Measurements from ENCODE around the gene TBXAS1. TPM values are rescaled to one million over a fixed set of nuclear protein-coding genes. Genes with fewer than 3 reads are reported as not detected.

The TBXAS1 gene
- total and polyA plus RNA-seq, 3 experiments from 2014 or later = 1.7 to 2.9 (median 2.1) TPM

DNA sequence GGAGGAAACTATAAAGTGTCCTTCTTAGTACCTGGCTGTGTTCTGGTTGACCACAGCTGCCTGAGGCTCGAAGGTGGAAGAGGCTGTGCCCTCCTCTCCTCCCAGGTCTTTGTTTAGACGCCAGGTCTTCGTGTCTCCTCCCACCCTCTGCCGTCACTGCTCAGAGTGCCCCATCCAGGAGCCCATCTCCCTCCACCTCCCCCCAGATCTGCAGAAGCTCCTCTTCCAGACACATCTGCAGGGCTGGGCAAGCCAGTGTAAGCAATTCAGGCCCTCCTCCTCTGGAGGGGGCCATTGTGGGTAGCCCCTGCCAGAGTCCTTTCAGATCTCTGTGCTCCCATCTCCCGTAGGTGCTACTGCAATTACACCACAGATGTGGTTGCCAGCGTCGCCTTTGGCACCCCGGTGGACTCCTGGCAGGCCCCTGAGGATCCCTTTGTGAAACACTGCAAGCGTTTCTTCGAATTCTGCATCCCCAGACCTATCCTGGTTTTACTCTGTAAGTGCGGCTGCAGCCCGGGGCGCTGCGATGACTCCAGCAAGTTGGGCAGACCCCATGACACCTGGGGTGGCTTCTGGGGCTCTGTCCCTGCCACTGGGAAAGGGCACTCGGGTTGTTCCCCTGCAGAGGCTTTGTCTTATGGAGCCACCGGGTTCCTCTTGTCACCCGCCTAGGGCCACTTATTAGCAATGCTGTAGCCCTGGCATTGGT, 126.2 kb downstream of the TBXAS1 start:
- Histone ChIP-seq H3K4me1 (ENCODE audit: insufficient read depth, low read length) (no peaks in the 10 kb centered on the region), H3K27ac (ENCODE audit: low read depth, low read length) (no peak overlapping the region), H3K27me3 (ENCODE audit: insufficient read depth, low read length, poor library complexity, severe bottlenecking) (no peaks in the 10 kb centered on the region), H3K4me3 (ENCODE audit: low read length) (no peak overlapping the region), H3K36me3 (ENCODE audit: insufficient read depth, low read length) (no peaks in the 10 kb centered on the region), H3K9me3 (ENCODE audit: low read length) (no peaks in the 10 kb centered on the region)
- peak overlapping the region in 1 of 8 donors; percentile 10 for H3K27ac Mint-ChIP-seq
- ChIA-PET CTCF (interaction anchor here (1.0 kb wide), 1 partner anchor 309 kb away, joined by 3 read pairs; no protein-coding TSS in a partner anchor), POLR2A (no interaction called here)
- peaks cover 2 to 5% of the 10 kb centered on the region in 2 donors for H3K27me3 Mint-ChIP-seq
- H3K9me3 Mint-ChIP-seq = no peaks in the 10 kb centered on the region
- no peak overlapping the region for H3K4me3 Mint-ChIP-seq
- H3K4me1 Mint-ChIP-seq = no peaks in the 10 kb centered on the region
- peaks cover 0 to 2% (median 0%) of the 10 kb centered on the region in 3 donors for H3K36me3 Mint-ChIP-seq
- DNase-seq = no peak

DNA sequence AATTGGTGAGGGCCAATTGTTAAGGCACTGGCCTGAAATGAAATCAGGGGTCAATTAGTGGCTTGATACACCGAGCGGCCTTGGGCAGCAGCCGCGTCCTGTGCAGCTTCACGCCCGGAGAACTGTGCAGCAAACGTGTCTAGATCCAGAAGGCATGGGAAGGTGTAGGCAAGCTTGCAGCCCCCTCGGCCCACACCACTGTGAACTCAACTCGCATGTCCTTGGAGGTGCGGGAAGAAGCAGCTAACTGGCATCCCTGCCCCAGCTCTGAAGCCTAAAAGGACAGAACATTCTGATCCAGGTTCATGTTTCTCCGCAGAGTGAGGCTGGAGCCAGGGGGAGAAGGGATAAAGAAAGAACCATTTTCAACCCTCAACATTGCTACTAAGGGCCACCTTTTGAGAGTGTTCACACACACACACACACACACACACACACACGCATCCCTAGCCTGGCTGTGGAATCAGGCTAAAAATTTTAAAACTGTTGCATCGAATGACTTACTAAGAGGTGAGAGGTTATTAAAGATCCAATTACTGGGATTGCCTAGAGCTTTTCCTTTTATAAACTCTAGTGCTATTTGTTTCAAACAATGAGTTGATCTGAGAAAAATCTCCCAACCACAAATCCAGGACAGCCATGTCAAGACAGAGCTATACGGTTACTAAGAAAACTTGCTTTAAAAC, 129.7 kb downstream of the TBXAS1 start:
- no peaks in the 10 kb centered on the region for H3K4me1 Mint-ChIP-seq

DNA sequence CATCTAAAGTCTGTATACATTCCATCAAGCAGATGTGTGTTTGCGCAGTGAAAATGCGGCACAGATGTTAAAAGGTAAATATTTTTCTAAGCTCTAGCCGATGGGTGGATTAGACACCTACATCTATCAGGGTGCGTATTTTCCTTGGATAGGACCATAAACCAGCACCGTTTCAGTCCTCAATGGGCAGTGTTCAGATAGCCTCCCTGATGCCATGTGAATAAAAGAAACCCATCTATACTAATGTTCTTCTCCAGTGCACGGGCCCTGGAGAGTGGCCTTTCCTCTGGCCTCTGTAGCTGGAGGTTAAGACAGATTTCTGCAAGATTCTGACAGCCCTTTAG, 130.2 kb downstream of the TBXAS1 start:
- Mint-ChIP-seq H3K27ac (peak overlapping the region in 1 of 8 donors; percentile 67), H3K9me3 (no peaks in the 10 kb centered on the region), H3K27me3 (peaks cover 0 to 6% of the 10 kb centered on the region in 2 donors), H3K4me1 (no peaks in the 10 kb centered on the region), H3K36me3 (peaks cover 0 to 2% (median 0%) of the 10 kb centered on the region in 3 donors), H3K4me3 (no peak overlapping the region)
- ChIA-PET CTCF (interaction anchor here (0.9 to 1.1 kb wide), 2 partner anchors 9 to 22 kb away, joined by 3 read pairs; no protein-coding TSS in a partner anchor), POLR2A (no interaction called here)
- DNase-seq = no peak
- Histone ChIP-seq H3K4me3 (ENCODE audit: low read length) (no peak overlapping the region), H3K36me3 (ENCODE audit: insufficient read depth, low read length) (no peaks in the 10 kb centered on the region), H3K4me1 (ENCODE audit: insufficient read depth, low read length) (no peaks in the 10 kb centered on the region), H3K9me3 (ENCODE audit: low read length) (no peaks in the 10 kb centered on the region), H3K27ac (ENCODE audit: low read depth, low read length) (no peak overlapping the region), H3K27me3 (ENCODE audit: insufficient read depth, low read length, poor library complexity, severe bottlenecking) (no peaks in the 10 kb centered on the region)

More for the DNA sequence above, 129.7 kb downstream of the TBXAS1 start:
- no peaks in the 10 kb centered on the region for H3K4me1 ChIP-seq (ENCODE audit: insufficient read depth, low read length)
- ChIA-PET CTCF (interaction anchor here (0.9 to 1.1 kb wide), 2 partner anchors 9 to 22 kb away, joined by 3 read pairs; no protein-coding TSS in a partner anchor), POLR2A (no interaction called here)
- H3K9me3 ChIP-seq (ENCODE audit: low read length) = no peaks in the 10 kb centered on the region
- H3K27ac ChIP-seq (ENCODE audit: low read depth, low read length) = no peak overlapping the region
- peaks cover 0 to 6% of the 10 kb centered on the region in 2 donors for H3K27me3 Mint-ChIP-seq
- peaks cover 0 to 2% (median 0%) of the 10 kb centered on the region in 3 donors for H3K36me3 Mint-ChIP-seq
- H3K4me3 Mint-ChIP-seq = no peak overlapping the region
- H3K27ac Mint-ChIP-seq = no peak overlapping the region
- DNase-seq = no peak
- no peaks in the 10 kb centered on the region for H3K9me3 Mint-ChIP-seq
- no peak overlapping the region for H3K4me3 ChIP-seq (ENCODE audit: low read length)
- no peaks in the 10 kb centered on the region for H3K36me3 ChIP-seq (ENCODE audit: insufficient read depth, low read length)
- H3K27me3 ChIP-seq (ENCODE audit: insufficient read depth, low read length, poor library complexity, severe bottlenecking) = no peaks in the 10 kb centered on the region

DNA sequence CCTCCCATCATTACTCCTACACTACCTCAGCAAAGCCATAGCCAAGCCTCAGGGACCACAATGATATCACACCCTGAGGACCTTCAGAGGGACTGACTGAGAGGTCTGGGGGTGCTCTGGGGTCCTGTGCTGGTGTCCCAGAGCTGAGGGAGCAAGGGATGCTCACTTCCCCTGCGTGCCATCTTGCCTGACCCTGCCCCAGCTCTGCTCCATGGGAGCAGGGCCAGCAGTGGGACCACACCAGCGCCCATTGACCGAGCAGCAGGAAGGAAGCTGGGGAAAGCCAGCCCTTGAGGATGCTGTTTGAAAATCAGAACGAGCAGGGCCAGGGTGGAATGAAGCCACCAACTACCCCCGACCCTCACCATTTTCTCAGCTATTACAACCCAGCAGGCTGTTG, 130.7 kb downstream of the TBXAS1 start:
- H3K9me3 Mint-ChIP-seq = no peaks in the 10 kb centered on the region
- no peaks in the 10 kb centered on the region for H3K4me1 Mint-ChIP-seq
- Histone ChIP-seq H3K4me1 (ENCODE audit: insufficient read depth, low read length) (no peaks in the 10 kb centered on the region), H3K4me3 (ENCODE audit: low read length) (no peak overlapping the region), H3K36me3 (ENCODE audit: insufficient read depth, low read length) (no peaks in the 10 kb centered on the region), H3K9me3 (ENCODE audit: low read length) (no peaks in the 10 kb centered on the region), H3K27me3 (ENCODE audit: insufficient read depth, low read length, poor library complexity, severe bottlenecking) (no peaks in the 10 kb centered on the region), H3K27ac (ENCODE audit: low read depth, low read length) (no peak overlapping the region)
- H3K27ac Mint-ChIP-seq = peak overlapping the region in 1 of 8 donors; percentile 67
- ChIA-PET CTCF (interaction anchor here (1.1 kb wide), 1 partner anchor 9 kb away, joined by 3 read pairs; no protein-coding TSS in a partner anchor), POLR2A (no interaction called here)
- peaks cover 0 to 6% of the 10 kb centered on the region in 2 donors for H3K27me3 Mint-ChIP-seq
- H3K4me3 Mint-ChIP-seq = no peak overlapping the region
- H3K36me3 Mint-ChIP-seq = peaks cover 0 to 2% (median 0%) of the 10 kb centered on the region in 3 donors
- no peak for DNase-seq

DNA sequence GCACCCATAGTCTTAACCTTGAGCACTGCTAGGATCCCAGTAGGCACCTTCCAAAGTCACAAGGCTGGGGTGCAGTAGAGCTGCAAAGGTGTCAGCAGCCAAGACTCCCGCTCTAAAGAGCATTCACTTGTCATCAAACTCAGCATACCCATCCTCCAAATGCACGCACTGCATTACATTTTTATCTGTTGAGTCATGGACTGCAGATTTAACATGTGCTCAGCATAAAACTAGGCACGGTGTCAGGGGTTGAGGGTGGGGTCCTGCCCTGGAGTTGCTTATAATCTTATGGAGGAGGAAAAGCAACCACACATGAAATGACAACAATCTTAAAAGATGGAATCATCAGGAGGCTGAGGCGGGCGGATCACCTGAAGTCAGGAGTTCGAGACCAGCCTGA, 131.1 kb downstream of the TBXAS1 start:
- Mint-ChIP-seq H3K27me3 (peaks cover 0 to 6% of the 10 kb centered on the region in 2 donors), H3K36me3 (peaks cover 0 to 2% (median 0%) of the 10 kb centered on the region in 3 donors), H3K9me3 (no peaks in the 10 kb centered on the region), H3K4me1 (no peaks in the 10 kb centered on the region), H3K27ac (peak overlapping the region in 1 of 8 donors; percentile 64), H3K4me3 (no peak overlapping the region)
- H3K4me3 ChIP-seq (ENCODE audit: low read length) = no peak overlapping the region
- no peak overlapping the region for H3K27ac ChIP-seq (ENCODE audit: low read depth, low read length)
- ChIA-PET POLR2A (no interaction called here), CTCF (no interaction called here)
- no peaks in the 10 kb centered on the region for H3K4me1 ChIP-seq (ENCODE audit: insufficient read depth, low read length)
- DNase-seq = no peak
- no peaks in the 10 kb centered on the region for H3K9me3 ChIP-seq (ENCODE audit: low read length)
- H3K27me3 ChIP-seq (ENCODE audit: insufficient read depth, low read length, poor library complexity, severe bottlenecking) = no peaks in the 10 kb centered on the region
- H3K36me3 ChIP-seq (ENCODE audit: insufficient read depth, low read length) = no peaks in the 10 kb centered on the region

DNA sequence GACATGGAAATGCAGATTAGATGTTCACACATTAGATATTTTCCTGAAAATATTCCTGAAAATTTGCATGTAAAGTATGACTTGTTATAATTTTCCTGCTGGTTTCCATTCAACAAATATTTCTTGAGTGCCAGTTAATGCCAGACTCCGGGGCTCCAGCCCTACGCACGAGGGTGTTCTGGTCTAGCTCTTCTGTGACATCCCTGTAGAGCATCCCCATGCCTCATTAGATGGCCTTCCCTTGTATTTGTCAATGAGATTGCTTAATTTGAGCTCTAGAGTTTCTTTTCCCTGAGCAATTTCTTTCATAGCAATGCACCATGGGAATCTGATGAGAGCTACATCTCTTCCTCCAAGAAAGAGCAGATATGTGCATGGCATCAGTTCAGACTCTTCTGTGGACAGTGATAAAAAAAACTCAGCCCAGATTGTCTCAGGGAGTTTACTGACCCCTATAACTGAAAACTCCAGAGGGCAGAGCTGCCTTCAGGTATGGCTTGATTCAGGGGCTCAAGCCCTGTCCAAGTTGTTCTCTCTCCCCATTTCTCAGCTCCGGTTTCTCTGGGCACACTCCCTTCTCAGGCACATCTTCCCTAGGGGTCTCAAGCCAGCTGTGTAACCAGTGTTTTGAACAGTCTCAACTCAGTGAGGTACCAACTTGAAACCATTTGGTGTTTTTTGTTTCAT, 137.0 kb downstream of the TBXAS1 start:
- no peaks in the 10 kb centered on the region for H3K9me3 Mint-ChIP-seq
- H3K4me3 Mint-ChIP-seq = no peak overlapping the region
- H3K27ac Mint-ChIP-seq = no peak overlapping the region
- Histone ChIP-seq H3K27ac (ENCODE audit: low read depth, low read length) (no peak overlapping the region), H3K27me3 (ENCODE audit: insufficient read depth, low read length, poor library complexity, severe bottlenecking) (no peaks in the 10 kb centered on the region), H3K36me3 (ENCODE audit: insufficient read depth, low read length) (no peaks in the 10 kb centered on the region), H3K4me3 (ENCODE audit: low read length) (no peak overlapping the region), H3K4me1 (ENCODE audit: insufficient read depth, low read length) (no peaks in the 10 kb centered on the region), H3K9me3 (ENCODE audit: low read length) (no peaks in the 10 kb centered on the region)
- peaks cover 4 to 21% of the 10 kb centered on the region in 2 donors for H3K27me3 Mint-ChIP-seq
- DNase-seq = no peak
- H3K36me3 Mint-ChIP-seq = no peaks in the 10 kb centered on the region
- CTCF ChIA-PET = interaction anchor here (0.7 kb wide), 1 partner anchor 12 kb away, joined by 3 read pairs; no protein-coding TSS in a partner anchor
- no peaks in the 10 kb centered on the region for H3K4me1 Mint-ChIP-seq
- POLR2A ChIA-PET = no interaction called here

DNA sequence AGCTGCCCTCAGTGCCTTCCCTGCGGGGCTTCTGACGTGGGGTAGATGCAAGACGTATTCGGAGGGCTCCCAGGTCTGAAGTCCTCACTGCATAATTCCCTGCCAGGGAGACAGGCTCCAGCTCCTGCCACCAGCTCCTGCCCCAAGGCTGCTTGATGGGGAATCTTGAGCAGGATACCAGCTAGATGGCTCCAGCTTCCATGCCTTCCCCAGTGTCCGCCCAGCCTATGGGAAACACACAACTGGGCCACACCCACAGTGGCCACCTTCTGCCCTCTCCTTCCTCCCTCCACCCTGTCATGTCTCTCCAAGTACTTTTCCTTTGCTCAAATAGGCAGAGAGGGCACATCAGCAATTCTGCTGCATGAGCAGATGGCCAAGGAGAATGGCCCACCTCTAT, 137.9 kb downstream of the TBXAS1 start:
- Histone ChIP-seq H3K27ac (ENCODE audit: low read depth, low read length) (no peak overlapping the region), H3K4me1 (ENCODE audit: insufficient read depth, low read length) (no peaks in the 10 kb centered on the region), H3K27me3 (ENCODE audit: insufficient read depth, low read length, poor library complexity, severe bottlenecking) (no peaks in the 10 kb centered on the region), H3K36me3 (ENCODE audit: insufficient read depth, low read length) (no peaks in the 10 kb centered on the region), H3K9me3 (ENCODE audit: low read length) (no peaks in the 10 kb centered on the region), H3K4me3 (ENCODE audit: low read length) (no peak overlapping the region)
- no peaks in the 10 kb centered on the region for H3K4me1 Mint-ChIP-seq
- H3K4me3 Mint-ChIP-seq = no peak overlapping the region
- POLR2A ChIA-PET = no interaction called here
- H3K36me3 Mint-ChIP-seq = no peaks in the 10 kb centered on the region
- no peak overlapping the region for H3K27ac Mint-ChIP-seq
- CTCF ChIA-PET = no interaction called here
- no peak for DNase-seq
- H3K27me3 Mint-ChIP-seq = peaks cover 4 to 26% of the 10 kb centered on the region in 2 donors
- no peaks in the 10 kb centered on the region for H3K9me3 Mint-ChIP-seq

DNA sequence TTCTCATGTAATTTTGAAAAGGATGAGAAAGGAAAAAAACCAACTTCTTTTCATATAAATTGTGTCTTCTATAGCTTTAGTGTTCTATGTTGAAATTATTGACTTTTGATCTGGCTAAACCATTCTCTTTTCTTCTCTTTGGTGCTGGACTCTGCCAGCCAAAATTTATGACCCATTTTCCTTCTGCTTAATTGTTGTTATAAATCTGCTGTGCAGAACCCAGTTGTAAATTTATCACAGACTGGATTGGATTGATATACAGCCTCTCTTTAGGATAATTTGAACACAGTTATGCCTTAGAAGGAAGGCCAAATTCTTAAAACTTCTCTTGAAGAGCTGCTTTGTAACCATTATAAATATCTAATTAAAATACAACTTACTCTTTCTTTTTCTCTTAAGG, 139.9 kb downstream of the TBXAS1 start:
- ChIA-PET POLR2A (interaction anchor here (0.7 kb wide), 1 partner anchor 25 kb away, joined by 9 read pairs; no protein-coding TSS in a partner anchor), CTCF (interaction anchor here (1.2 kb wide), 1 partner anchor 10 kb away, joined by 3 read pairs; no protein-coding TSS in a partner anchor)
- Mint-ChIP-seq H3K27ac (no peak overlapping the region), H3K36me3 (no peaks in the 10 kb centered on the region), H3K9me3 (no peaks in the 10 kb centered on the region), H3K4me1 (no peaks in the 10 kb centered on the region), H3K27me3 (peaks cover 8 to 33% of the 10 kb centered on the region in 2 donors), H3K4me3 (no peak overlapping the region)
- Histone ChIP-seq H3K9me3 (ENCODE audit: low read length) (no peaks in the 10 kb centered on the region), H3K27me3 (ENCODE audit: insufficient read depth, low read length, poor library complexity, severe bottlenecking) (no peaks in the 10 kb centered on the region), H3K4me3 (ENCODE audit: low read length) (no peak overlapping the region), H3K27ac (ENCODE audit: low read depth, low read length) (no peak overlapping the region), H3K4me1 (ENCODE audit: insufficient read depth, low read length) (no peaks in the 10 kb centered on the region), H3K36me3 (ENCODE audit: insufficient read depth, low read length) (no peaks in the 10 kb centered on the region)
- no peak for DNase-seq
